HepG2 (cell line): ENCODE data around the gene RNGTT. TPM values are rescaled to one million over a fixed set of nuclear protein-coding genes. Genes with fewer than 3 reads are reported as not detected.

ENCODE experiments used
- ATAC-seq: fragments of 200-7000 bp; cut with Tn5 transposase; 3 replicates; pipeline ENCODE4 v1.9.1; 2020; ENCODE audit warnings: mild to moderate bottlenecking, moderate library complexity
- BruUV-seq: library from RNA; stranded (reverse); fragments of 400-500 nt; replicated peaks from 2 replicates; lab custom pipeline; 2021; lab: Mats Ljungman, UMichigan
- CTCF ChIA-PET: fragments of 300-600 bp; formaldehyde crosslinking; extraction: SDS; loops from one replicate; lab custom pipeline; 2021; ENCODE audit warnings: low total read pairs, inconsistent platforms, low intra/inter-chr PET ratio; lab: Yijun Ruan, JAX
- POLR2A ChIA-PET: fragments of 350-600 bp; sonication (Branson Sonifier 250); formaldehyde crosslinking; loops from one replicate; lab custom pipeline; 2020; ENCODE audit warnings: antibody characterized with exemption, inconsistent platforms; lab: Yijun Ruan, JAX
- DNase-seq: peaks from one replicate; pipeline ENCODE4 v3.0.0-alpha.2; 2015; ENCODE audit warnings: low spot score
- FAIRE-seq: peaks from 3 replicates; lab custom pipeline; 2011; peaks lifted over from hg19 to GRCh38; lab: Jason Lieb, UNC
- H2AFZ ChIP-seq: one replicate; pipeline ENCODE4 v1.6.1; 2011; ENCODE audit warnings: low read length, inconsistent platforms
- H3K27ac ChIP-seq: fragments of 300-600 bp; 3 replicates; pipeline ENCODE4 v1.8.0; 2011; ENCODE audit warnings: mixed run types, mild to moderate bottlenecking, mixed read lengths, low read length, inconsistent platforms; ENCODE audit not compliant: insufficient read depth; ENCODE audit errors: extremely low read length
- H3K27me3 ChIP-seq, 2 experiments: fragments of 200-600 bp in 1 of 2; 2 replicates in 1 of 2; 3 replicates in 1 of 2; pipeline versions ENCODE4 v1.6.0 to v1.8.0; 2011; ENCODE audit warnings: low read length in 2 of 2, mild to moderate bottlenecking in 2 of 2, moderate library complexity in 2 of 2, inconsistent platforms in 1 of 2; ENCODE audit not compliant: insufficient read depth in 2 of 2, control insufficient read depth in 1 of 2
- H3K36me3 ChIP-seq, 2 experiments: fragments of 200-600 bp in 1 of 2; replicated peaks in 1 of 2; 2 replicates in 1 of 2; 3 replicates in 1 of 2; pipeline versions ENCODE4 v1.5.1 to v1.8.0; 2011; ENCODE audit warnings: low read length in 2 of 2, inconsistent platforms in 1 of 2; ENCODE audit not compliant: insufficient read depth in 2 of 2, control insufficient read depth in 1 of 2
- H3K4me1 ChIP-seq: 2 replicates; pipeline ENCODE4 v1.5.1; 2012; ENCODE audit warnings: low read length, inconsistent platforms; ENCODE audit not compliant: insufficient read depth
- H3K4me2 ChIP-seq: 2 replicates; pipeline ENCODE4 v1.6.0; 2011; ENCODE audit warnings: low read depth, low read length, inconsistent platforms
- H3K4me3 ChIP-seq, 3 experiments: fragments of 200-600 bp in 1 of 3; sonication (generic), shearing (Covaris generic) in 1 of 3; replicated peaks in 1 of 3; 2 replicates each; pipeline ENCODE4 v1.5.1; 2011 to 2016; ENCODE audit warnings: low read length in 3 of 3, inconsistent platforms in 2 of 3, low read depth in 2 of 3, mild to moderate bottlenecking in 2 of 3, control low read depth in 1 of 3, mixed read lengths in 1 of 3; ENCODE audit not compliant: insufficient read depth in 1 of 3
- H3K79me2 ChIP-seq: one replicate; pipeline ENCODE4 v1.6.1; 2011; ENCODE audit warnings: low read length, inconsistent platforms; ENCODE audit not compliant: insufficient read depth
- H3K9ac ChIP-seq: 2 replicates; pipeline ENCODE4 v1.6.0; 2011; ENCODE audit warnings: mild to moderate bottlenecking, low read depth, low read length, inconsistent platforms; ENCODE audit not compliant: insufficient read depth
- H3K9me3 ChIP-seq: 2 replicates; pipeline ENCODE4 v1.5.1; 2012; ENCODE audit warnings: mild to moderate bottlenecking, low read length
- H4K20me1 ChIP-seq: 2 replicates; pipeline ENCODE4 v1.6.0; 2011; ENCODE audit warnings: inconsistent platforms, mild to moderate bottlenecking, low read length, moderate library complexity; ENCODE audit not compliant: insufficient read depth
- ARID5B ChIP-seq: IDR thresholded peaks from 2 replicates; pipeline ENCODE4 v1.4.0; 2020; ENCODE audit warnings: mild to moderate bottlenecking, missing genetic modification reagents
- CEBPB ChIP-seq: IDR thresholded peaks from 2 replicates; pipeline ENCODE4 v1.6.1; 2011; ENCODE audit warnings: low read depth, low read length, improper control_type of control experiment, borderline replicate concordance
- GATAD1 ChIP-seq: IDR thresholded peaks from 2 replicates; pipeline ENCODE4 v1.6.1; 2016; ENCODE audit warnings: missing genetic modification reagents, missing compliant biosample characterization
- HNF4A ChIP-seq: sonication (generic); formaldehyde crosslinking; IDR thresholded peaks from 2 replicates; pipeline ENCODE4 v1.4.0; 2020; ENCODE audit warnings: missing genetic modification reagents
- SOX5 ChIP-seq: IDR thresholded peaks from 2 replicates; pipeline ENCODE4 v1.6.1; 2016; ENCODE audit warnings: borderline replicate concordance
- SRSF1 ChIP-seq: fragments of 200-400 bp; formaldehyde crosslinking; optimal IDR thresholded peaks from 2 replicates; pipeline ENCODE3; 2017; ENCODE audit warnings: mild to moderate bottlenecking, low read depth, low read length, moderate library complexity
- ZBTB21 ChIP-seq: sonication (generic); formaldehyde crosslinking; IDR thresholded peaks from 2 replicates; pipeline ENCODE4 v1.4.0; 2020; ENCODE audit warnings: missing genetic modification reagents
- ZEB1 ChIP-seq: IDR thresholded peaks from 2 replicates; pipeline ENCODE4 v1.6.1; 2012; ENCODE audit warnings: mild to moderate bottlenecking, low read depth, inconsistent platforms; ENCODE audit not compliant: insufficient replicate concordance
- ZNF513 ChIP-seq: sonication (generic); formaldehyde crosslinking; conservative IDR thresholded peaks from 2 replicates; pipeline ENCODE4 v1.5.0; 2020; ENCODE audit warnings: missing genetic modification reagents
- ZNF543 ChIP-seq: sonication (generic); formaldehyde crosslinking; IDR thresholded peaks from 2 replicates; pipeline ENCODE4 v1.4.0; 2020; ENCODE audit warnings: mild to moderate bottlenecking, missing genetic modification reagents
- ZNF597 ChIP-seq: sonication (generic); formaldehyde crosslinking; IDR thresholded peaks from 2 replicates; pipeline ENCODE4 v1.5.0; 2020; ENCODE audit warnings: missing genetic modification reagents
- ZNF746 ChIP-seq: sonication (generic); formaldehyde crosslinking; IDR thresholded peaks from 2 replicates; pipeline ENCODE4 v1.8.0; 2022; ENCODE audit warnings: mild to moderate bottlenecking, missing genetic modification reagents
- WGBS: methylation state at CpG from one replicate; pipeline ENCODE4 v1.1.6; 2017; ENCODE audit warnings: low lambda C conversion rate; 5-methylcytosine and 5-hydroxymethylcytosine counted together
- in situ Hi-C: cut with HindIII; loops from 2 replicates; pipeline ENCODE4 v1.10.0; 2017; ENCODE audit warnings: low pct_unique_long_range_greater_than_20kb; ENCODE audit not compliant: extremely low pct_ligation_motif_present
- intact Hi-C: fragments of 100-400 bp; cut with micrococcal nuclease; formaldehyde crosslinking; loops from one replicate; pipeline ENCODE4 v1.10.0; 2022; ENCODE audit not compliant: unreplicated experiment
- polyA plus RNA-seq, 8 experiments: library from polyadenylated mRNA; depleted of rRNA in 3 of 8; stranded (reverse) in 7 of 8; unstranded in 1 of 8; fragments of >200 nt; fragmentation: Illumina TruSeq in 4 of 8; extraction: Trizol in 4 of 8; gene quantifications; 2 replicates each; pipeline versions ENCODE4 v1.2.1 to v1.2.3, GENCODE V29; 2011 to 2016; ENCODE audit warnings: low read depth in 4 of 8, missing spikeins in 1 of 8, mixed read lengths in 1 of 8; ENCODE audit not compliant: insufficient read depth in 1 of 8
- total RNA-seq, 5 experiments: library from RNA; depleted of rRNA; stranded (reverse); fragments of >200 nt; fragmentation: Illumina TruSeq; extraction: Trizol; gene quantifications; 2 replicates each; pipeline ENCODE4 v1.2.3, GENCODE V29; 2016; ENCODE audit warnings: low read depth in 1 of 5
- TF ChIP-seq, protein P1 (sequence below): sonication (generic); formaldehyde crosslinking; IDR thresholded peaks from 2 replicates; pipeline ENCODE4 v1.4.0; 2020; ENCODE audit warnings: missing genetic modification reagents, mild to moderate bottlenecking, borderline replicate concordance

RNGTT gene
- total and polyA plus RNA-seq, 2 of the 13 experiments (the other 11 are each of a cell fraction or from before 2014, with no cell fraction given), result 6.0 to 22.6 TPM

DNA sequence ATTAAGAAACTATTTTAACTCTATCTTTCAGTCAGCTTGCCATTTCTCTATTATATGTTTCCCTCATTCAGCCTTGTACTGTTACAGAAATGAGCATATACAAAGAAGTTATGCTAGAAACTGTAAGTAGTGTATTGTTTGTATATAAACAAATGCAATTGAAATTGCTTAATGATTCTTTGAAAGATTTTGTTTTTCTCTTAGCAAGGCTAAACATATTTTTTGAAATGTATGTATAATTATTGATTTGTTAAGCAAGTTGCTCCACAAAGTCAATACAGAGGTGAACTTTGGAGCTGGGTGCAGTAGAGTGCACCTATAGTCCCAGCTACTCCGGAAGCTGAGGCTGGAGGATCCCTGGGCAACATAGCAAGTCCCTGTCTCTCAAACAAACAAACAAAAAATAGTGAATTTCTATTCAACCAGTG lies 253.6 kb downstream of the RNGTT start (continued):
- TF ChIP-seq, protein P1, sequence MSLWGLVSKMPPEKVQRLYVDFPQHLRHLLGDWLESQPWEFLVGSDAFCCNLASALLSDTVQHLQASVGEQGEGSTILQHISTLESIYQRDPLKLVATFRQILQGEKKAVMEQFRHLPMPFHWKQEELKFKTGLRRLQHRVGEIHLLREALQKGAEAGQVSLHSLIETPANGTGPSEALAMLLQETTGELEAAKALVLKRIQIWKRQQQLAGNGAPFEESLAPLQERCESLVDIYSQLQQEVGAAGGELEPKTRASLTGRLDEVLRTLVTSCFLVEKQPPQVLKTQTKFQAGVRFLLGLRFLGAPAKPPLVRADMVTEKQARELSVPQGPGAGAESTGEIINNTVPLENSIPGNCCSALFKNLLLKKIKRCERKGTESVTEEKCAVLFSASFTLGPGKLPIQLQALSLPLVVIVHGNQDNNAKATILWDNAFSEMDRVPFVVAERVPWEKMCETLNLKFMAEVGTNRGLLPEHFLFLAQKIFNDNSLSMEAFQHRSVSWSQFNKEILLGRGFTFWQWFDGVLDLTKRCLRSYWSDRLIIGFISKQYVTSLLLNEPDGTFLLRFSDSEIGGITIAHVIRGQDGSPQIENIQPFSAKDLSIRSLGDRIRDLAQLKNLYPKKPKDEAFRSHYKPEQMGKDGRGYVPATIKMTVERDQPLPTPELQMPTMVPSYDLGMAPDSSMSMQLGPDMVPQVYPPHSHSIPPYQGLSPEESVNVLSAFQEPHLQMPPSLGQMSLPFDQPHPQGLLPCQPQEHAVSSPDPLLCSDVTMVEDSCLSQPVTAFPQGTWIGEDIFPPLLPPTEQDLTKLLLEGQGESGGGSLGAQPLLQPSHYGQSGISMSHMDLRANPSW (CRISPR knock-in tag), result no peak
- TF ChIP-seq ZEB1, result no peak
- peak; percentile 82 for TF ChIP-seq SOX5
- no peak for TF ChIP-seq ZNF746 (CRISPR knock-in tag)
- no peak for TF ChIP-seq ZNF597 (CRISPR knock-in tag)

GRCh38 chr6:88708197-88708744 lies 255.1 kb downstream of the RNGTT start:
- POLR2A ChIA-PET, result no interaction called here
- peak; percentile 46 for FAIRE-seq
- in situ Hi-C loops, result no loop called here
- no peak for TF ChIP-seq ZBTB21 (CRISPR knock-in tag)
- TF ChIP-seq ZNF543 (CRISPR knock-in tag), result peak; percentile 74; the same call in 1 of the 2 replicates
- no peak for TF ChIP-seq ZNF513 (CRISPR knock-in tag)
- 0 out of 2 replicates have a peak, but pooled peaks have one; percentile 17 for TF ChIP-seq GATAD1 (CRISPR knock-in tag)
- TF ChIP-seq SRSF1, result no peak
- peak; percentile 49; the same call in 1 of the 2 replicates for TF ChIP-seq HNF4A
- peak; percentile 42; the same call in 1 of the 2 replicates for TF ChIP-seq CEBPB
- 0 out of 2 replicates have a peak, but pooled peaks have one; percentile 11 for TF ChIP-seq ARID5B (CRISPR knock-in tag)

More at GRCh38 chr6:88708197-88708744, 255.1 kb downstream of the RNGTT start:
- peak overlapping the region; percentile 78 for H3K27ac ChIP-seq
- H3K4me2 ChIP-seq, result 0 out of 2 replicates have a peak overlapping the region, but pooled peaks have one; percentile 10
- no TSS peak for BruUV-seq
- H3K9me3 ChIP-seq, result no peaks in the 10 kb centered on the region
- intact Hi-C loops, result no loop called here
- H3K79me2 ChIP-seq, result no peaks in the 10 kb centered on the region
- WGBS, result 61% methylated on average over 3 of the region's 3 CpGs
- CTCF ChIA-PET, result no interaction called here
- no peak overlapping the region for H2AFZ ChIP-seq
- no peaks in the 10 kb centered on the region for H3K36me3 ChIP-seq
- peak; percentile 72 for ATAC-seq
- H3K4me3 ChIP-seq, result no peak overlapping the region
- H3K9ac ChIP-seq, result no peak overlapping the region
- DNase-seq, result peak; percentile 13
- no peaks in the 10 kb centered on the region for H3K27me3 ChIP-seq
- no peaks in the 10 kb centered on the region for H4K20me1 ChIP-seq
- H3K4me1 ChIP-seq, result peaks cover 44% of the 10 kb centered on the region
